ENCODE results near the gene RAN. TPM values are rescaled to one million over a fixed set of nuclear protein-coding genes. Genes with fewer than 3 reads are reported as not detected.

The RAN gene
- polyA plus RNA-seq, 1 donor from 2014 or later = 616 TPM

DNA sequence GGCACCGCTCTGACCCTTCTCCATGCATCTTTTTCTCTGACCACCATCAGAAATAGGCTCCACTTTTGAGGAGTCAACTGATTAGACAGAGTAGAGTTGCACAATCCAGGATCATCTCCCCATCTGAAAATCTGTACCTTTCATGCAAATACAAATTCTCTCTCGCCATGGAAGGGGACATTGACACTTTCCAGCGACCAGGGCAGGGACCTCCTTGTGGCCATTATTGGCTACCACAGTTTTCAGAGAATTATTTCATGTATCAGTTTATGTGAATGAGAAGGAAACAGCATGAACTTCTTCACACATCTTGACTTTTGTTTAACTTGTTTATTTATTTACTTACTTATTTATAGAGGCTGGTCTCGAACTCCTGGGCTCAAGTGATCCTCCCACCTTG lies 13.8 kb upstream of the RAN start:
- Histone ChIP-seq H3K4me3 (ENCODE audit: low read length) (no peak overlapping the region), H2AFZ (ENCODE audit: low read depth, low read length) (no peak overlapping the region), H3K36me3 (ENCODE audit: insufficient read depth, low read length) (no peaks in the 10 kb centered on the region), H3K9me2 (ENCODE audit: insufficient read depth, low read length) (no peaks in the 10 kb centered on the region), H3K9me3 (ENCODE audit: low read length) (no peaks in the 10 kb centered on the region), H3K79me2 (replicated peaks; ENCODE audit: insufficient read depth, low read length) (no peaks in the 10 kb centered on the region), H3K27ac (ENCODE audit: low read length) (no peak overlapping the region), H3K9ac (ENCODE audit: low read length) (no peak overlapping the region), H3F3A (ENCODE audit: insufficient read depth, low read length, poor library complexity, severe bottlenecking) (no peaks in the 10 kb centered on the region), H3K27me3 (ENCODE audit: insufficient read depth, low read depth, low read length) (no peaks in the 10 kb centered on the region), H4K20me1 (ENCODE audit: insufficient read depth) (no peaks in the 10 kb centered on the region), H3K4me2 (ENCODE audit: low read length) (no peak overlapping the region)
- TF ChIP-seq TAF1 (IDR thresholded peaks at IDR 0.05; ENCODE audit: low read depth) (no peak), MXI1 (conservative IDR thresholded peaks at IDR 0.05; ENCODE audit: poor library complexity, severe bottlenecking) (no peak), RAD21 (conservative IDR thresholded peaks at IDR 0.05) (no peak), SMC3 (conservative IDR thresholded peaks at IDR 0.05; ENCODE audit: poor library complexity) (no peak), EZH2 (IDR thresholded peaks at IDR 0.05; ENCODE audit: borderline replicate concordance, insufficient read depth, low read length, poor library complexity, severe bottlenecking) (no peak), EP300 (conservative IDR thresholded peaks at IDR 0.05; ENCODE audit: poor library complexity, severe bottlenecking) (no peak), POLR2AphosphoS5 (IDR thresholded peaks at IDR 0.05) (no peak)
- TF ChIP-seq, protein P1, sequence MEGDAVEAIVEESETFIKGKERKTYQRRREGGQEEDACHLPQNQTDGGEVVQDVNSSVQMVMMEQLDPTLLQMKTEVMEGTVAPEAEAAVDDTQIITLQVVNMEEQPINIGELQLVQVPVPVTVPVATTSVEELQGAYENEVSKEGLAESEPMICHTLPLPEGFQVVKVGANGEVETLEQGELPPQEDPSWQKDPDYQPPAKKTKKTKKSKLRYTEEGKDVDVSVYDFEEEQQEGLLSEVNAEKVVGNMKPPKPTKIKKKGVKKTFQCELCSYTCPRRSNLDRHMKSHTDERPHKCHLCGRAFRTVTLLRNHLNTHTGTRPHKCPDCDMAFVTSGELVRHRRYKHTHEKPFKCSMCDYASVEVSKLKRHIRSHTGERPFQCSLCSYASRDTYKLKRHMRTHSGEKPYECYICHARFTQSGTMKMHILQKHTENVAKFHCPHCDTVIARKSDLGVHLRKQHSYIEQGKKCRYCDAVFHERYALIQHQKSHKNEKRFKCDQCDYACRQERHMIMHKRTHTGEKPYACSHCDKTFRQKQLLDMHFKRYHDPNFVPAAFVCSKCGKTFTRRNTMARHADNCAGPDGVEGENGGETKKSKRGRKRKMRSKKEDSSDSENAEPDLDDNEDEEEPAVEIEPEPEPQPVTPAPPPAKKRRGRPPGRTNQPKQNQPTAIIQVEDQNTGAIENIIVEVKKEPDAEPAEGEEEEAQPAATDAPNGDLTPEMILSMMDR (IDR thresholded peaks at IDR 0.05; ENCODE audit: poor library complexity, severe bottlenecking) = no peak
- TF ChIP-seq, protein P2, sequence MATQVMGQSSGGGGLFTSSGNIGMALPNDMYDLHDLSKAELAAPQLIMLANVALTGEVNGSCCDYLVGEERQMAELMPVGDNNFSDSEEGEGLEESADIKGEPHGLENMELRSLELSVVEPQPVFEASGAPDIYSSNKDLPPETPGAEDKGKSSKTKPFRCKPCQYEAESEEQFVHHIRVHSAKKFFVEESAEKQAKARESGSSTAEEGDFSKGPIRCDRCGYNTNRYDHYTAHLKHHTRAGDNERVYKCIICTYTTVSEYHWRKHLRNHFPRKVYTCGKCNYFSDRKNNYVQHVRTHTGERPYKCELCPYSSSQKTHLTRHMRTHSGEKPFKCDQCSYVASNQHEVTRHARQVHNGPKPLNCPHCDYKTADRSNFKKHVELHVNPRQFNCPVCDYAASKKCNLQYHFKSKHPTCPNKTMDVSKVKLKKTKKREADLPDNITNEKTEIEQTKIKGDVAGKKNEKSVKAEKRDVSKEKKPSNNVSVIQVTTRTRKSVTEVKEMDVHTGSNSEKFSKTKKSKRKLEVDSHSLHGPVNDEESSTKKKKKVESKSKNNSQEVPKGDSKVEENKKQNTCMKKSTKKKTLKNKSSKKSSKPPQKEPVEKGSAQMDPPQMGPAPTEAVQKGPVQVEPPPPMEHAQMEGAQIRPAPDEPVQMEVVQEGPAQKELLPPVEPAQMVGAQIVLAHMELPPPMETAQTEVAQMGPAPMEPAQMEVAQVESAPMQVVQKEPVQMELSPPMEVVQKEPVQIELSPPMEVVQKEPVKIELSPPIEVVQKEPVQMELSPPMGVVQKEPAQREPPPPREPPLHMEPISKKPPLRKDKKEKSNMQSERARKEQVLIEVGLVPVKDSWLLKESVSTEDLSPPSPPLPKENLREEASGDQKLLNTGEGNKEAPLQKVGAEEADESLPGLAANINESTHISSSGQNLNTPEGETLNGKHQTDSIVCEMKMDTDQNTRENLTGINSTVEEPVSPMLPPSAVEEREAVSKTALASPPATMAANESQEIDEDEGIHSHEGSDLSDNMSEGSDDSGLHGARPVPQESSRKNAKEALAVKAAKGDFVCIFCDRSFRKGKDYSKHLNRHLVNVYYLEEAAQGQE (IDR thresholded peaks at IDR 0.05; ENCODE audit: borderline replicate concordance) = no peak

DNA sequence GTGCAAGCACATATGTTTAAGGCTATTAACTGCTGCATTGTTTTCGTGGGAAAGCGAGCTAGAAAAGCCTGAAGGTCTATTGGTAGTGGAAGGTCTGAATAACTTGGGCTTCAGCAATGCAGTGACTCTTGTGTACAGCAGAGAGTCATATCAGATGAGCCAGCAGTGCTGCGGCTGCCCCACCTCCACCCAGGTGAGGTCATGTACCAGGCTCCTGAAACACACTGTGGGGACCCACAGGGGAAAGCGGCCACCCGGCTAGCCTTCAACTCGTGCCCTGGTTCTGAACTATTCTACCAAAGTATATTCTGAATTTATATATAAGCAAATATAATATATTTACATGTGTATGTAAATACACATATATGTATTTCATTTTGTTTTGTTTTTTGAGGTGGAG lies 12.7 kb upstream of the RAN start:
- no peak overlapping the region for H3K27ac ChIP-seq (ENCODE audit: low read length)
- no peak overlapping the region for H2AFZ ChIP-seq (ENCODE audit: low read depth, low read length)
- no peaks in the 10 kb centered on the region for H3K9me3 ChIP-seq (ENCODE audit: low read length)
- no peaks in the 10 kb centered on the region for H3K36me3 ChIP-seq (ENCODE audit: insufficient read depth, low read length)
- no peak overlapping the region for H3K9ac ChIP-seq (ENCODE audit: low read length)
- H3K27me3 ChIP-seq (ENCODE audit: insufficient read depth, low read depth, low read length) = no peaks in the 10 kb centered on the region
- H3K4me2 ChIP-seq (ENCODE audit: low read length) = no peak overlapping the region
- H3K4me3 ChIP-seq (ENCODE audit: low read length) = no peak overlapping the region
- H4K20me1 ChIP-seq (ENCODE audit: insufficient read depth) = no peaks in the 10 kb centered on the region
- no peaks in the 10 kb centered on the region for H3K9me2 ChIP-seq (ENCODE audit: insufficient read depth, low read length)
- H3K79me2 ChIP-seq (replicated peaks; ENCODE audit: insufficient read depth, low read length) = no peaks in the 10 kb centered on the region
- TF ChIP-seq EP300 (conservative IDR thresholded peaks at IDR 0.05; ENCODE audit: poor library complexity, severe bottlenecking) (no peak), MXI1 (conservative IDR thresholded peaks at IDR 0.05; ENCODE audit: poor library complexity, severe bottlenecking) (no peak), SMC3 (conservative IDR thresholded peaks at IDR 0.05; ENCODE audit: poor library complexity) (no peak)
- no peaks in the 10 kb centered on the region for H3F3A ChIP-seq (ENCODE audit: insufficient read depth, low read length, poor library complexity, severe bottlenecking)

DNA sequence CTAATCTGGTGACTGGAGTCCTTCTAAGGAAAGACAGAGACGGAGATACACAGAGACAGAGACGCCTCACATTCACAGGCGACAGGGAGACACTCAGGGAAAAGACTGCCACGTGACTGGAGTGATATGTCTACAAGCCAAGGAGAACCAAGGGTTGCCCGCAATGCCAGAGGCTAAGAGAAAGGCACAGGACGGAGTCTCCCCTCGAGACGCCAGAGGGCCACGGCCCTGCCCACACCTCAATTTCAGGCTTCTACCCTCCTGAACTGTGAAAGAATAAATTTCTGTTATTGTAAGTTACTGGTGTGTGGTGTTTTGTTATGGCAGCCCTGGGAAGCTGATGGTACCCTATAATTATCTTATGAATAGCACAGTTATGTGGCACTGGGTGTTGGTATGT lies 11.6 kb upstream of the RAN start:
- Histone ChIP-seq H2AFZ (ENCODE audit: low read depth, low read length) (no peak overlapping the region), H3K4me2 (ENCODE audit: low read length) (no peak overlapping the region)

More for the DNA sequence above, 11.6 kb upstream of the RAN start:
- Histone ChIP-seq H3K27me3 (ENCODE audit: insufficient read depth, low read depth, low read length) (no peaks in the 10 kb centered on the region), H3K4me3 (ENCODE audit: low read length) (no peak overlapping the region), H3F3A (ENCODE audit: insufficient read depth, low read length, poor library complexity, severe bottlenecking) (no peaks in the 10 kb centered on the region), H3K9ac (ENCODE audit: low read length) (no peak overlapping the region), H3K36me3 (ENCODE audit: insufficient read depth, low read length) (no peaks in the 10 kb centered on the region), H3K9me2 (ENCODE audit: insufficient read depth, low read length) (no peaks in the 10 kb centered on the region), H4K20me1 (ENCODE audit: insufficient read depth) (no peaks in the 10 kb centered on the region), H3K9me3 (ENCODE audit: low read length) (no peaks in the 10 kb centered on the region), H3K79me2 (replicated peaks; ENCODE audit: insufficient read depth, low read length) (no peaks in the 10 kb centered on the region), H3K27ac (ENCODE audit: low read length) (no peak overlapping the region)
- no peak for TF ChIP-seq RAD21 (conservative IDR thresholded peaks at IDR 0.05)
- no peak for TF ChIP-seq POLR2AphosphoS5 (IDR thresholded peaks at IDR 0.05)
- no peak for TF ChIP-seq EP300 (conservative IDR thresholded peaks at IDR 0.05; ENCODE audit: poor library complexity, severe bottlenecking)
- TF ChIP-seq, protein P2 (IDR thresholded peaks at IDR 0.05; ENCODE audit: borderline replicate concordance) = no peak
- TF ChIP-seq TAF1 (IDR thresholded peaks at IDR 0.05; ENCODE audit: low read depth) = no peak
